Mammary epithelial cell (primary cell): ENCODE results near the gene ROBO1.

Source experiments
- EZH2 ChIP-seq: IDR thresholded peaks from 2 replicates; pipeline ENCODE4 v1.6.1; 2012; ENCODE audit warnings: low read length, inconsistent platforms, borderline replicate concordance
- TF ChIP-seq, protein P1 (sequence below), 2 donors: IDR thresholded peaks in 1 of 2; conservative IDR thresholded peaks in 1 of 2; 2 replicates each; pipeline ENCODE4 v1.5.1; 2011 to 2012; ENCODE audit warnings: inconsistent platforms in 2 of 2, low read length in 2 of 2, mild to moderate bottlenecking in 2 of 2, control low read depth in 1 of 2, low read depth in 1 of 2; ENCODE audit not compliant: insufficient read depth in 1 of 2; ENCODE audit errors: extremely low read depth in 1 of 2

DNA sequence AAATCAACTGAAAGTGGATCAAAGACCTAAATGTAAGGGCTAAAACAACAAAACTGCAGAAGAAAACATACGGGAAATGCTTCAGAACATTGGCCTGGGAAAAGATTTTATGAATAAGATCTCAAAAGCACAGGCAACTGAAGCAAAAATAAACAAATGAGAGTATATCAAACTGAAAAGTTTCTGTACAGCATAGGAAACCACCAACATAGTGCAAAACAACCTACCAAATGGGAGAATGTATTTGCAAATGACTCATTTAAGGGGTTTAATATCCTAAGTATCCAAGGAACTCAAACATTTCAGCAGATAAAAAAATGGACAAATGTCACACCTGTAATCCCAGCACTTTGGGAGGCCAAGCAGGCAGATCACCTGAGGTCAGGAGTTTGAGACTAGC is 489.1 kb downstream of the ROBO1 start:
- TF ChIP-seq, protein P1, sequence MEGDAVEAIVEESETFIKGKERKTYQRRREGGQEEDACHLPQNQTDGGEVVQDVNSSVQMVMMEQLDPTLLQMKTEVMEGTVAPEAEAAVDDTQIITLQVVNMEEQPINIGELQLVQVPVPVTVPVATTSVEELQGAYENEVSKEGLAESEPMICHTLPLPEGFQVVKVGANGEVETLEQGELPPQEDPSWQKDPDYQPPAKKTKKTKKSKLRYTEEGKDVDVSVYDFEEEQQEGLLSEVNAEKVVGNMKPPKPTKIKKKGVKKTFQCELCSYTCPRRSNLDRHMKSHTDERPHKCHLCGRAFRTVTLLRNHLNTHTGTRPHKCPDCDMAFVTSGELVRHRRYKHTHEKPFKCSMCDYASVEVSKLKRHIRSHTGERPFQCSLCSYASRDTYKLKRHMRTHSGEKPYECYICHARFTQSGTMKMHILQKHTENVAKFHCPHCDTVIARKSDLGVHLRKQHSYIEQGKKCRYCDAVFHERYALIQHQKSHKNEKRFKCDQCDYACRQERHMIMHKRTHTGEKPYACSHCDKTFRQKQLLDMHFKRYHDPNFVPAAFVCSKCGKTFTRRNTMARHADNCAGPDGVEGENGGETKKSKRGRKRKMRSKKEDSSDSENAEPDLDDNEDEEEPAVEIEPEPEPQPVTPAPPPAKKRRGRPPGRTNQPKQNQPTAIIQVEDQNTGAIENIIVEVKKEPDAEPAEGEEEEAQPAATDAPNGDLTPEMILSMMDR (conservative IDR thresholded peaks at IDR 0.05 in 1 of 2, IDR thresholded peaks at IDR 0.05 in 1 of 2; ENCODE audit: extremely low read depth in 1 of 2, insufficient read depth in 1 of 2, low read depth in 1 of 2, low read length in 2 of 2): no peak
- TF ChIP-seq EZH2: no peak
